ENCODE data around the gene NHSL1.

The NHSL1 gene

GRCh38 chr6:138531387-138531786, 32.1 kb upstream of the NHSL1 start:
- DNase-seq (ENCODE audit: low spot score in 2 of 2), result no peak
- no peak for ATAC-seq (ENCODE audit: low read depth)
- H3K27me3 Mint-ChIP-seq, result peaks cover 14% of the 10 kb centered on the region
- no peak overlapping the region for H3K4me3 Mint-ChIP-seq
- H3K9me3 Mint-ChIP-seq, result no peaks in the 10 kb centered on the region
- no peaks in the 10 kb centered on the region for H3K36me3 Mint-ChIP-seq
- H3K4me1 Mint-ChIP-seq, result no peaks in the 10 kb centered on the region
- no peak overlapping the region for H3K27ac Mint-ChIP-seq

GRCh38 chr6:138529478-138529877, 30.2 kb upstream of the NHSL1 start:
- Mint-ChIP-seq H3K27me3 (peaks cover 10% of the 10 kb centered on the region), H3K9me3 (no peaks in the 10 kb centered on the region), H3K4me3 (no peak overlapping the region), H3K36me3 (no peaks in the 10 kb centered on the region), H3K27ac (no peak overlapping the region), H3K4me1 (no peaks in the 10 kb centered on the region)
- no peak for DNase-seq (ENCODE audit: low spot score in 2 of 2)
- no peak for ATAC-seq (ENCODE audit: low read depth)

DNA sequence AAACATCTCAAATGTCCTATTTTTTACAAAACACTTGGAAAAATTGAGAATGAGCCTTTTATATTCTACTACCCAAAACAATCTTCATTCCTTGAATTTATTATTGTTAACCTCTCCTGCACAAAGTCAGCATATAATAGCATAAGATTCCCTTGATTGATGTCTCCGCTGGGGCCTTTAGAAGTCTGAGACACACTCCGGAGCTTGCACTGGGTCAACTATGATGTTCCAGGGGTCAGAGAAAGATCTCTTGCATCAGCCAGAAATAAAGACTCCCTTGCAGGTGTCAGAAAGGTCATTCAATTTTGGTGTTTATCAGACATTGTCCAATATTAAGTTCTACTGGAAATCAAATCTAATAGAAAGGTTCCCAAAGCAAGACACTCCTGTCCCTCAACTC, 29.7 kb upstream of the NHSL1 start:
- no peaks in the 10 kb centered on the region for H3K9me3 Mint-ChIP-seq
- no peak for ATAC-seq (ENCODE audit: low read depth)
- H3K36me3 Mint-ChIP-seq, result no peaks in the 10 kb centered on the region
- no peak overlapping the region for H3K27ac Mint-ChIP-seq
- DNase-seq (ENCODE audit: low spot score in 2 of 2), result no peak
- H3K27me3 Mint-ChIP-seq, result peaks cover 10% of the 10 kb centered on the region
- H3K4me3 Mint-ChIP-seq, result no peak overlapping the region
- H3K4me1 Mint-ChIP-seq, result no peaks in the 10 kb centered on the region

DNA sequence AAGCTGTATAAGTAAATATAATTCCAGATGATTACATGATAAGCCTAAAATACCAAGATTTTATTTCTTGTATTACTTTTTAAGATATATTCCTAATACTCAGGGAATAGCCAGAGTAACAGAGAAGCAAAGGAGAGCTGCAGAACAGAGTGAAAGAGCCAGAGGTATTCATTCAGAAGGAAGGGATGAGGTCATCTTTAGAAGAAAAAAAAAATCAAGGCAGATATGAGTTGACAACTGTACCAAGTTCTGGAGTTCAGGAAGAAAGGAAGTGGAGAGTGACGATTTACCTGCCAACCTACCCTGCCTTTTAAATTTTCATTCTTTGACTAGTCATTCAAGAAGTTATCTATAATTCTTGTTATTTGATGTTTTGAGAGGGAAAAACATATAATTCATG, 28.8 kb upstream of the NHSL1 start:
- Mint-ChIP-seq H3K4me3 (no peak overlapping the region), H3K9me3 (no peaks in the 10 kb centered on the region), H3K27ac (no peak overlapping the region), H3K36me3 (no peaks in the 10 kb centered on the region), H3K27me3 (peaks cover 10% of the 10 kb centered on the region), H3K4me1 (no peaks in the 10 kb centered on the region)
- ATAC-seq (ENCODE audit: low read depth) (no peak), DNase-seq (ENCODE audit: low spot score in 2 of 2) (no peak)

DNA sequence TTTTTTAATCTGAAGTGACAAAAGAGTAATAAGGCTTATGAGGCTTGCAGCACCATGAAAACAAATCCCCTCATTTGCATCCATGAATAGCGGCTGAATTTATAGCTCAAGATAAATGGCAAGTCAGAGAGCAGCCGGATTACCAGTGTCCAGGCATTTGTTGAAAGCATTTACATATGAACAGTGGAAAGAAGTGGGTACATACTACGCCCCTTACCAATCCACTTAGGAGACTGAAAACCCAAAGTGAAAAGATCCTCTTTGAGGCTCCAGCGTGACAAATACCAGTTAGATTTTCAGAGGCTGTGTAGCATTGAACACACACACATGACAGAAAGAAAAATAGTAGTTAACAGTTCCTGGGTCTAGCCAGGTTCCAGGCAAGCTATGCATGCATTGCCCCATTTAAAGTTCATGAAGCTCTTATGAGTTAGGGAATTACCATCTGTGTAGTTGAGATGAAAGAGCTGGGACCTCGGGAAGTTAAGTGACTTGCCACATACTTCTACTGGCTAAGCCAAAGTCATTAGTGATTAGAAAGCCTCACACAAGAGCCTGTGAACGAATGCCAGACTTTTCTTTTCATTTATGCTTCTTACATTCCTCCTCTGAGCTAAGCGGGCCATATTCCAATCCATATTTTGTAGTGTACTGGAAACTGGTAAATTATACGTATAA, 28.3 kb upstream of the NHSL1 start:
- DNase-seq (ENCODE audit: low spot score in 2 of 2) (no peak), ATAC-seq (ENCODE audit: low read depth) (no peak)
- no peaks in the 10 kb centered on the region for H3K4me1 Mint-ChIP-seq
- no peaks in the 10 kb centered on the region for H3K36me3 Mint-ChIP-seq
- H3K27me3 Mint-ChIP-seq, result peaks cover 10% of the 10 kb centered on the region
- no peak overlapping the region for H3K4me3 Mint-ChIP-seq
- H3K27ac Mint-ChIP-seq, result no peak overlapping the region
- H3K9me3 Mint-ChIP-seq, result no peaks in the 10 kb centered on the region

DNA sequence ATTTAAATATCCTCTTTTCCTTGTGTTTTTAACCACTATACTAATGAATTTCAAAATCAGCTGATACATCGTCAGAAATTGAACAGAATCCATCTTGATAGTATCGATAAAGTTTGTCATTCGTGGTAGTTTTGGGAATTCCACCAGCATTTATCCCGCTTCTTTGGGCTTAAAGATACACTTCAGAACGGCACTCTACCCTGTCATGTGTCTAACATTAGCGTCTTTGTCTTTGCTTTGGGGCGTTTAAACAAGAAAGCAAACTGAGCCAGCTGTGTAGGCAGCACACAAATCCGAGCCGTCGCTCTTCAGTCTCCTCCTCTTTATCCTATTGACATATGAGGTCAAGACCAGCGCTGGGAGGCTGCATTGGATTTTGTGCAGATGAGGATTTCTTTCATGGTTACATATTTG, 27.5 kb upstream of the NHSL1 start:
- Mint-ChIP-seq H3K4me1 (peaks cover 1% of the 10 kb centered on the region), H3K4me3 (no peak overlapping the region), H3K36me3 (no peaks in the 10 kb centered on the region), H3K27me3 (peaks cover 6% of the 10 kb centered on the region), H3K9me3 (no peaks in the 10 kb centered on the region), H3K27ac (no peak overlapping the region)
- ATAC-seq (ENCODE audit: low read depth) (no peak), DNase-seq (ENCODE audit: low spot score in 2 of 2) (no peak)

- Mint-ChIP-seq H3K4me3 (no peak overlapping the region), H3K36me3 (no peaks in the 10 kb centered on the region), H3K27ac (no peak overlapping the region), H3K9me3 (no peaks in the 10 kb centered on the region), H3K27me3 (peaks cover 10% of the 10 kb centered on the region), H3K4me1 (peaks cover 5% of the 10 kb centered on the region)
- DNase-seq (ENCODE audit: low spot score in 2 of 2) (no peak), ATAC-seq (ENCODE audit: low read depth) (no peak)
Observed at GRCh38 chr6:138525355-138525754, 26.1 kb upstream of the NHSL1 start.

DNA sequence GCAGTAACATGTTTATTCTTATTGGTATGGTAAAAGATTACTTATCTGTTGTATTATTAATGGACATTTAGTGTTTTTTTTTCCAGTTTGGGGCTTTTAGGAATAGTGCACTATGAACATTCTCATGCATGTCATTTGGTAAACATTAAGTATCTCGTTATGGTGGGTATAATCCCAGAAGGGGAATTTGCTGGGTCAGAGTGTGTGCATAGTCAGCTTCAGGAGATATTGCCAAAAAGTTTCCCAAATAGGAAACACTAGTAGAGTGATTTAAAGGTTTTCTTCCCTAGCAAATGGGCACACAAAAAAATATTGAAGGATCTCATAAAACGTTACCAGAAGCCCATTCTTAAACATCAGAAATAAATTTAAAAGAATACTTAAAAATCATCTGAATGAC, 25.2 kb upstream of the NHSL1 start:
- Mint-ChIP-seq H3K36me3 (no peaks in the 10 kb centered on the region), H3K27ac (no peak overlapping the region), H3K27me3 (peaks cover 9% of the 10 kb centered on the region), H3K4me3 (no peak overlapping the region), H3K9me3 (no peaks in the 10 kb centered on the region), H3K4me1 (peaks cover 5% of the 10 kb centered on the region)
- ATAC-seq (ENCODE audit: low read depth) (no peak), DNase-seq (ENCODE audit: low spot score in 2 of 2) (no peak)

DNA sequence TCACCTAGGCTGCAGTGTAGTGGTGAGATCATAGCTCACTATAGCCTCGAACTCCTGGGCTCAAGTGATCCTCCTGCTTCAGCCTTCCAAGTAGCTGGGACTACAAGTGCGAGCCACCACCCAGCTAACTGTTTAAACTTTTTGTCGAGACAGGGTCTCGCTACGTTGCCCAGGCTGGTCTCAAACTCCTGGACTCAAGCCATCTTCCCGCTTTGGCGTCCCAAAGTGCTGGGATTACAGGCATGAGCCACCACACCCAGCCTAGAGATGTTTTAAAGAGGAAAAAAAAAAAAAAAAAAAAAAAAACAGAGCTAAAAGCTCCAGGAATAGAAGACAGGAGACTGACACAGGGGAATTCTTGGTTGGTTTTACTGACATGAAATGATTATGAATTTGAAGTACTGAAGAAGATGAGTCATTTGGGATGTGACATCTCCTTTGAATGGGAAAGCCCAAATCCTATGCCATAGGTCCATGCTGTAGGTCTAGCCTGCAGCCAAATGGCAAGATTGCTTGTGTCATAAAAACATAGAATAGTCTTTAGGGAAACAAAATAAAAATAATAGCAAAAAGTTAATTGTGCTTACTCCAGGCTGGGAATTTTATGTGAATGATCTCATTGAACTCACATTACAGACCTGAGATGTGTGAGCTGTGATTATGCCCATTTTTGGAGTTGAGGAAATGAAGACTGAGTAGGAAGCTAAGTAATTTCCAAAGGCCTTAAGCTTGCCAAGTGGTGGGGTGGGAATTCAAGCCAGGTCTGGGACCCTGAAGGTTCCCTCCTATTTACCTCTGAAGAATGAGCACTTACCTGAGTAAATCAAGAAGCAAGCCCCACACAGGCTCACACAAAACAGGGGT, 24.3 kb upstream of the NHSL1 start:
- peaks cover 9% of the 10 kb centered on the region for H3K27me3 Mint-ChIP-seq
- H3K27ac Mint-ChIP-seq, result no peak overlapping the region
- H3K9me3 Mint-ChIP-seq, result no peaks in the 10 kb centered on the region
- no peak overlapping the region for H3K4me3 Mint-ChIP-seq
- no peak for DNase-seq (ENCODE audit: low spot score in 2 of 2)
- no peaks in the 10 kb centered on the region for H3K36me3 Mint-ChIP-seq
- no peak for ATAC-seq (ENCODE audit: low read depth)
- H3K4me1 Mint-ChIP-seq, result peaks cover 5% of the 10 kb centered on the region

GRCh38 chr6:138522611-138523010, 23.3 kb upstream of the NHSL1 start:
- Mint-ChIP-seq H3K4me1 (peaks cover 5% of the 10 kb centered on the region), H3K36me3 (peaks cover 2% of the 10 kb centered on the region), H3K4me3 (no peak overlapping the region), H3K27ac (no peak overlapping the region), H3K27me3 (peaks cover 12% of the 10 kb centered on the region), H3K9me3 (peaks cover 2% of the 10 kb centered on the region)
- ATAC-seq (ENCODE audit: low read depth) (no peak), DNase-seq (ENCODE audit: low spot score in 2 of 2) (no peak)

DNA sequence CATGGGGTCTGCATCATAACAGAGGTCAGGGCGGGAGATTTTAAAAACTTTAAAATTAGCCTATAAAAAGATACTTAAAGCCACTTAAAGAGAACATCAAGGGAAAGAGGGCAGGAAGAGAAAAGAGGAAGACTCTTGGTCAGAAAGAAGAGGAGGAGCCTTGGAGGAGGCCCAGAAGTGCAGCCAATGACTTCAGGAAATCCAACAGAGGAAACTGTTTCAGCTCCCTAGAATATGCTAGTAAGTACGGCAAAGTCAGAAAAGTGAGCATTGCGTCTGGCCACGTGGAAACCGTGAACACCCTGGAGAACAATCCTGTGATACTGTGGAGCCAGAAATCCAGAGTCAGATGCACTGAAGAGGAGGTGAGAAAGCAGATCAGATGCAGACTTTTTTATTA, 22.5 kb upstream of the NHSL1 start:
- Mint-ChIP-seq H3K9me3 (peaks cover 3% of the 10 kb centered on the region), H3K27me3 (peaks cover 13% of the 10 kb centered on the region), H3K27ac (no peak overlapping the region), H3K4me1 (peaks cover 5% of the 10 kb centered on the region), H3K36me3 (peaks cover 3% of the 10 kb centered on the region), H3K4me3 (no peak overlapping the region)
- no peak for ATAC-seq (ENCODE audit: low read depth)
- DNase-seq (ENCODE audit: low spot score in 2 of 2), result no peak

DNA sequence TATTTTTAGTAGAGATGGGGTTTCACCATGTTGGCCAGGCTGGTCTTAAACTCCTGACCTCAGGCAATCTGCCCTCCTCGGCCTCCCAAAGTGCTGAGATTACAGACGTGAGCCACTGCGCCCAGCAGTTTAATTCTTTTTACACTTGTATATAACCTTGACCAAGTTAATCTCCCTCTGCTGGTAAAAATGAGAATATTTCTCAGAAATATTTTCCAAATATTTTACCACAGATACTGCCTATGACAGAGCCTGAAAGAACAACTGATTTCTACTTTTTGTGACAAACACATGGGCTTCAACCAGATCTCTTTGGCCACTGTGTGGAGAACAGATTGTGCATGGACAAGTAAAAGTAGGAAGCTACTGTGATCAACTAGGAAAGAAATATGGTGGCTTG, 21.2 kb upstream of the NHSL1 start:
- Mint-ChIP-seq H3K4me1 (peaks cover 5% of the 10 kb centered on the region), H3K36me3 (peaks cover 3% of the 10 kb centered on the region), H3K27me3 (peaks cover 14% of the 10 kb centered on the region), H3K4me3 (no peak overlapping the region), H3K9me3 (peaks cover 3% of the 10 kb centered on the region), H3K27ac (no peak overlapping the region)
- ATAC-seq (ENCODE audit: low read depth), result peak; percentile 39
- peak in 1 of 2 donors; percentile 6 for DNase-seq (ENCODE audit: low spot score in 2 of 2)

- ATAC-seq (ENCODE audit: low read depth), result no peak
- DNase-seq (ENCODE audit: low spot score in 2 of 2), result no peak
- Mint-ChIP-seq H3K4me1 (peaks cover 5% of the 10 kb centered on the region), H3K9me3 (peaks cover 3% of the 10 kb centered on the region), H3K27me3 (peaks cover 17% of the 10 kb centered on the region), H3K36me3 (peaks cover 3% of the 10 kb centered on the region), H3K4me3 (no peak overlapping the region), H3K27ac (no peak overlapping the region)
Observed at GRCh38 chr6:138518054-138518453, 18.8 kb upstream of the NHSL1 start.

- Mint-ChIP-seq H3K27me3 (peaks cover 19% of the 10 kb centered on the region), H3K4me1 (peaks cover 5% of the 10 kb centered on the region), H3K36me3 (peaks cover 3% of the 10 kb centered on the region), H3K27ac (no peak overlapping the region), H3K9me3 (peaks cover 3% of the 10 kb centered on the region), H3K4me3 (no peak overlapping the region)
- peak; percentile 91 for ATAC-seq (ENCODE audit: low read depth)
- peak; percentile 26 to 41 for DNase-seq (ENCODE audit: low spot score in 2 of 2)
Observed at GRCh38 chr6:138517635-138518034, 18.3 kb upstream of the NHSL1 start.

All from memory B cell (primary cell).